Neural cell (in vitro differentiated cells): ENCODE measurements around the gene CHRM4. TPM values are rescaled to one million over a fixed set of nuclear protein-coding genes. Genes with fewer than 3 reads are reported as not detected.

Source experiments
- H2AFZ ChIP-seq: fragments of 200-600, 300-800 bp; sonication (generic), shearing (Covaris generic); 2 replicates; pipeline ENCODE4 v1.6.0; 2014; ENCODE audit warnings: low read depth, mild to moderate bottlenecking, antibody characterized with exemption, low read length, moderate library complexity
- H3F3A ChIP-seq: fragments of 200-600 bp; shearing (Covaris generic); 2 replicates; pipeline ENCODE4 v1.6.1; 2016; ENCODE audit warnings: mild to moderate bottlenecking, moderate library complexity, mixed read lengths, antibody characterized with exemption, low read length; ENCODE audit not compliant: insufficient read depth, poor library complexity, severe bottlenecking
- H3K27ac ChIP-seq: fragments of 200-600, 300-800 bp; sonication (generic), shearing (Covaris generic); 2 replicates; pipeline ENCODE4 v1.5.1; 2014; ENCODE audit warnings: mild to moderate bottlenecking, low read length, moderate library complexity
- H3K27me3 ChIP-seq: fragments of 300-800, 200-600 bp; sonication (generic), shearing (Covaris generic); 2 replicates; pipeline ENCODE4 v1.6.0; 2014; ENCODE audit warnings: mild to moderate bottlenecking, low read depth, low read length, moderate library complexity; ENCODE audit not compliant: insufficient read depth
- H3K36me3 ChIP-seq: fragments of 300-800, 200-600 bp; sonication (generic), shearing (Covaris generic); 2 replicates; pipeline ENCODE4 v1.5.1; 2014; ENCODE audit warnings: mild to moderate bottlenecking, antibody characterized with exemption, low read length, moderate library complexity; ENCODE audit not compliant: insufficient read depth
- H3K4me2 ChIP-seq: fragments of 300-800, 200-600 bp; sonication (generic), shearing (Covaris generic); 2 replicates; pipeline ENCODE4 v1.6.0; 2014; ENCODE audit warnings: mild to moderate bottlenecking, low read length
- H3K4me3 ChIP-seq: fragments of 300-800, 200-600 bp; sonication (generic), shearing (Covaris generic); 2 replicates; pipeline ENCODE4 v1.5.1; 2014; ENCODE audit warnings: mild to moderate bottlenecking, low read length, moderate library complexity
- H3K79me2 ChIP-seq: fragments of 200-600 bp; shearing (Covaris generic); replicated peaks from 2 replicates; pipeline ENCODE4 v1.6.0; 2014; ENCODE audit warnings: mild to moderate bottlenecking, low read length, moderate library complexity; ENCODE audit not compliant: insufficient read depth
- H3K9ac ChIP-seq: fragments of 300-800, 200-600 bp; sonication (generic), shearing (Covaris generic); 2 replicates; pipeline ENCODE4 v1.6.1; 2016; ENCODE audit warnings: mild to moderate bottlenecking, low read length, mixed read lengths
- H3K9me2 ChIP-seq: fragments of 200-600 bp; shearing (Covaris generic); 2 replicates; pipeline ENCODE4 v1.6.1; 2016; ENCODE audit warnings: mild to moderate bottlenecking, low read length, mixed read lengths; ENCODE audit not compliant: insufficient read depth
- H3K9me3 ChIP-seq: fragments of 200-600, 300-800 bp; sonication (generic), shearing (Covaris generic); 2 replicates; pipeline ENCODE4 v1.6.1; 2016; ENCODE audit warnings: mild to moderate bottlenecking, mixed run types, low read length, moderate library complexity, mixed read lengths
- H4K20me1 ChIP-seq: fragments of 200-600 bp; shearing (Covaris generic); 2 replicates; pipeline ENCODE4 v1.6.1; 2016; ENCODE audit warnings: mild to moderate bottlenecking, mixed run types; ENCODE audit not compliant: insufficient read depth
- EP300 ChIP-seq: fragments of 450-650 bp; conservative IDR thresholded peaks from 2 replicates; pipeline ENCODE4 v1.6.1; 2014; ENCODE audit warnings: antibody characterized with exemption, mild to moderate bottlenecking, moderate library complexity; ENCODE audit not compliant: poor library complexity, severe bottlenecking
- EZH2 ChIP-seq: fragments of 200-600, 300-800 bp; shearing (Covaris generic), sonication (generic); IDR thresholded peaks from 2 replicates; pipeline ENCODE4 v1.6.1; 2014; ENCODE audit warnings: antibody characterized with exemption, low read length, borderline replicate concordance, mild to moderate bottlenecking; ENCODE audit not compliant: insufficient read depth, poor library complexity, severe bottlenecking
- MXI1 ChIP-seq: fragments of 450-650 bp; conservative IDR thresholded peaks from 2 replicates; pipeline ENCODE4 v1.6.1; 2014; ENCODE audit warnings: antibody characterized with exemption, mild to moderate bottlenecking; ENCODE audit not compliant: poor library complexity, severe bottlenecking
- POLR2AphosphoS5 ChIP-seq: IDR thresholded peaks from 2 replicates; pipeline ENCODE4 v1.6.1; 2012
- RAD21 ChIP-seq: fragments of 450-650 bp; conservative IDR thresholded peaks from 2 replicates; pipeline ENCODE4 v1.6.1; 2014; ENCODE audit warnings: antibody characterized with exemption, mild to moderate bottlenecking, moderate library complexity
- SMC3 ChIP-seq: fragments of 450-650 bp; conservative IDR thresholded peaks from 2 replicates; pipeline ENCODE4 v1.6.1; 2014; ENCODE audit warnings: antibody characterized with exemption, mild to moderate bottlenecking, moderate library complexity; ENCODE audit not compliant: poor library complexity
- TAF1 ChIP-seq: IDR thresholded peaks from 2 replicates; pipeline ENCODE4 v1.6.1; 2012; ENCODE audit warnings: low read depth
- polyA plus RNA-seq: library from polyadenylated mRNA; depleted of rRNA; stranded (reverse); fragments of >200 nt; gene quantifications from 2 replicates; pipeline ENCODE4 v1.2.3, GENCODE V29; 2014
- TF ChIP-seq, protein P1 (sequence below): fragments of 450-650 bp; IDR thresholded peaks from 2 replicates; pipeline ENCODE4 v1.5.1; 2014; ENCODE audit warnings: antibody characterized with exemption, mild to moderate bottlenecking, moderate library complexity; ENCODE audit not compliant: poor library complexity, severe bottlenecking
- TF ChIP-seq, protein P2 (sequence below): IDR thresholded peaks from 2 replicates; pipeline ENCODE4 v1.6.1; 2012; ENCODE audit warnings: borderline replicate concordance

Gene CHRM4
- polyA plus RNA-seq, 1 donor from 2014 or later, result 8.2 TPM

DNA sequence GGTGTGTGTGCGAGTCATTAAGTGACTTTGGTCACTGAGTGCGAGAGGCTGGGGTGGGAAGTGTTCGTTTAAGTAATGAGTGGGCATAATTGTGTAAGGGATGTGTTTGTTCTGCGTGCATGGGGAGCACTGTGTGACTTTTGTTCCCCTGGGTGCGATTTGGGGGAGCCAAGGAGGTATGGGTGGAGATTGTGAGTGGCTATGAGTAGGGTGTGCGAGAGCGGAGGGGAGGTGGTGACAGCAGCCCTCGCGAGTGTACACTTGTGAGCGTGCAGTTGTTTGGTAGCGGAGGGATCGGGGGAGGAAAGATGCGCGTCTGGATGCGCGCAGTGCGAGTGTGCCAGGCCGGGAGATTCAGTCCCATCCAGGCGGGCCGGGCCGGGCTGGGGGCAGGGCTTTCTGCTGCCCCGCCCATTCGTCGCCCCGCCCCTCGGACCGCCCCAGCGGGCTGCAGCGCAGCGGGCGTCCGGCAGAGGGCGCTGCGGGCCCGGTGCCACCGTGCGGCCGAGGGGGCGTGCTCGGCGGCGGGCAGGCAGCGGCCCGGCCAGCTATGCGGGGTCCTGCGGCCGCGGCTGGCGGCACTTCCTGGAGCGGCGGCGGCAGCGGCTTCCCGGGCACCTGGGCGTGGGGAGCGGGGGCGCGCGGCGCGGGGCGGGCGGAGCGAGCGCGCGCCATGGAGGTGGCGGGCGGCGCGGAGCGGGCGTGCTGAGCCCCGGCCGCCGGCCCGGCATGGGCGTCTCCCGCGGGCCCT is 44.5 kb downstream of the CHRM4 start, which contains the start of gene DGKZ:
DGKZ (plus strand) TSS at position 578 of the 751 bp plus-strand sequence. CDS start 197 bp downstream, outside the sequence.
- peaks cover 19% of the 10 kb centered on the region for H3K79me2 ChIP-seq
- H3K27ac ChIP-seq, result no peak within 1 kb of the TSS
- H3K27me3 ChIP-seq, result no peaks in the 10 kb centered on the region
- H3F3A ChIP-seq, result no peaks in the 10 kb centered on the region
- H3K9me2 ChIP-seq, result no peaks in the 10 kb centered on the region
- H3K9me3 ChIP-seq, result no peaks in the 10 kb centered on the region
- H2AFZ ChIP-seq, result peak within 1 kb of the TSS; percentile 38
- no peaks in the 10 kb centered on the region for H4K20me1 ChIP-seq
- peak; percentile 45 for TF ChIP-seq EP300
- no peak for TF ChIP-seq EZH2
- TF ChIP-seq TAF1, result no peak
- peak; percentile 66 for TF ChIP-seq MXI1
- peak; percentile 73 for TF ChIP-seq RAD21
- TF ChIP-seq, protein P1, sequence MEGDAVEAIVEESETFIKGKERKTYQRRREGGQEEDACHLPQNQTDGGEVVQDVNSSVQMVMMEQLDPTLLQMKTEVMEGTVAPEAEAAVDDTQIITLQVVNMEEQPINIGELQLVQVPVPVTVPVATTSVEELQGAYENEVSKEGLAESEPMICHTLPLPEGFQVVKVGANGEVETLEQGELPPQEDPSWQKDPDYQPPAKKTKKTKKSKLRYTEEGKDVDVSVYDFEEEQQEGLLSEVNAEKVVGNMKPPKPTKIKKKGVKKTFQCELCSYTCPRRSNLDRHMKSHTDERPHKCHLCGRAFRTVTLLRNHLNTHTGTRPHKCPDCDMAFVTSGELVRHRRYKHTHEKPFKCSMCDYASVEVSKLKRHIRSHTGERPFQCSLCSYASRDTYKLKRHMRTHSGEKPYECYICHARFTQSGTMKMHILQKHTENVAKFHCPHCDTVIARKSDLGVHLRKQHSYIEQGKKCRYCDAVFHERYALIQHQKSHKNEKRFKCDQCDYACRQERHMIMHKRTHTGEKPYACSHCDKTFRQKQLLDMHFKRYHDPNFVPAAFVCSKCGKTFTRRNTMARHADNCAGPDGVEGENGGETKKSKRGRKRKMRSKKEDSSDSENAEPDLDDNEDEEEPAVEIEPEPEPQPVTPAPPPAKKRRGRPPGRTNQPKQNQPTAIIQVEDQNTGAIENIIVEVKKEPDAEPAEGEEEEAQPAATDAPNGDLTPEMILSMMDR, result peak; percentile 94
- TF ChIP-seq, protein P2, sequence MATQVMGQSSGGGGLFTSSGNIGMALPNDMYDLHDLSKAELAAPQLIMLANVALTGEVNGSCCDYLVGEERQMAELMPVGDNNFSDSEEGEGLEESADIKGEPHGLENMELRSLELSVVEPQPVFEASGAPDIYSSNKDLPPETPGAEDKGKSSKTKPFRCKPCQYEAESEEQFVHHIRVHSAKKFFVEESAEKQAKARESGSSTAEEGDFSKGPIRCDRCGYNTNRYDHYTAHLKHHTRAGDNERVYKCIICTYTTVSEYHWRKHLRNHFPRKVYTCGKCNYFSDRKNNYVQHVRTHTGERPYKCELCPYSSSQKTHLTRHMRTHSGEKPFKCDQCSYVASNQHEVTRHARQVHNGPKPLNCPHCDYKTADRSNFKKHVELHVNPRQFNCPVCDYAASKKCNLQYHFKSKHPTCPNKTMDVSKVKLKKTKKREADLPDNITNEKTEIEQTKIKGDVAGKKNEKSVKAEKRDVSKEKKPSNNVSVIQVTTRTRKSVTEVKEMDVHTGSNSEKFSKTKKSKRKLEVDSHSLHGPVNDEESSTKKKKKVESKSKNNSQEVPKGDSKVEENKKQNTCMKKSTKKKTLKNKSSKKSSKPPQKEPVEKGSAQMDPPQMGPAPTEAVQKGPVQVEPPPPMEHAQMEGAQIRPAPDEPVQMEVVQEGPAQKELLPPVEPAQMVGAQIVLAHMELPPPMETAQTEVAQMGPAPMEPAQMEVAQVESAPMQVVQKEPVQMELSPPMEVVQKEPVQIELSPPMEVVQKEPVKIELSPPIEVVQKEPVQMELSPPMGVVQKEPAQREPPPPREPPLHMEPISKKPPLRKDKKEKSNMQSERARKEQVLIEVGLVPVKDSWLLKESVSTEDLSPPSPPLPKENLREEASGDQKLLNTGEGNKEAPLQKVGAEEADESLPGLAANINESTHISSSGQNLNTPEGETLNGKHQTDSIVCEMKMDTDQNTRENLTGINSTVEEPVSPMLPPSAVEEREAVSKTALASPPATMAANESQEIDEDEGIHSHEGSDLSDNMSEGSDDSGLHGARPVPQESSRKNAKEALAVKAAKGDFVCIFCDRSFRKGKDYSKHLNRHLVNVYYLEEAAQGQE, result no peak
- peak; percentile 8 for TF ChIP-seq POLR2AphosphoS5
- peak; percentile 81 for TF ChIP-seq SMC3
- H3K4me2 ChIP-seq, result peak within 1 kb of the TSS; percentile 94
- peak within 1 kb of the TSS; percentile 68 for H3K9ac ChIP-seq
- H3K4me3 ChIP-seq, result peak within 1 kb of the TSS; percentile 91
- H3K36me3 ChIP-seq, result no peaks in the 10 kb centered on the region

DNA sequence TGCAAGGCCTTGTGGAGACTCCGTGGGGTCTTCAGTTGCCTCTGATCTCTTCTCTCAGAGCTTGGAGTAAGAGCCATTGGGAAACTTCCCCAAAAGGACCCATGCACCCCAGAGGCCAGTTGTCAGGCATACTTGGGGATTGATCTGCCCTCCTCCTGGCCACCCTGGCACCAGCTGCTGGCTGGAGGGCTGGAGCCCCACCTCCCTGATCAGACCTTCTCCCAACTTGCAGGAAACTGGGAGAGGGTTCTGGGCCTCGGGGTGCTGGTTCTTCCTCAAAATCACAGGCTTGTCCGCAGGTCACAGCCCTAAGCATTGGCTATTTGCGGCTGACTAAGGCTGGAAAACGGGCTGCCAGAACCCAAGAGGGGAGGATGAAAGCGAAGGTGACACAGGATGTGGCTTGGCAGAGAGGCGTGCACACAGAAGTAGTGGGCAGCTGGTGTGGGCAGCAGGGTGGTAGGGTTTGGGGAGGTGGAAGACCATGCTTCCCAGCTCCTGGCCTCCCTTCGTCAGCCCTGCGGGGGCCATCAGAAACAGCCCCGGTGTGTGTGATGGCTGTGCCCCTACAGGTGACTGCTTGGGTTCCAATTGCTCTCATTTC is 45.6 kb downstream of the CHRM4 start:
- Histone ChIP-seq H3K36me3 (no peaks in the 10 kb centered on the region), H3K4me2 (no peak overlapping the region), H3K9ac (no peak overlapping the region), H3F3A (no peaks in the 10 kb centered on the region), H3K9me3 (no peaks in the 10 kb centered on the region), H3K4me3 (no peak overlapping the region), H2AFZ (no peak overlapping the region), H3K27ac (no peak overlapping the region), H3K27me3 (no peaks in the 10 kb centered on the region), H3K79me2 (peaks cover 19% of the 10 kb centered on the region), H3K9me2 (no peaks in the 10 kb centered on the region), H4K20me1 (no peaks in the 10 kb centered on the region)
- TF ChIP-seq RAD21 (no peak), EZH2 (no peak), EP300 (no peak), POLR2AphosphoS5 (no peak)
